Activated T-cell treated with anti-CD3 and anti-CD28 coated beads, Interleukin-2, amount 50 U/mL, for 48 hours (primary cell): Measurements from ENCODE around the gene BTD.

Experiments used
- DNase-seq, 2 experiments: peaks; one replicate each; pipeline ENCODE4 v3.0.0-alpha.2; 2020

Gene BTD

GRCh38 chr3:15673536-15673935, 72.0 kb downstream of the BTD start:
- DNase-seq = no peak

- no peak for DNase-seq
Observed at GRCh38 chr3:15676259-15676658, 74.7 kb downstream of the BTD start.

GRCh38 chr3:15679306-15679705, 77.8 kb downstream of the BTD start:
- no peak for DNase-seq

- DNase-seq = no peak
Observed at GRCh38 chr3:15681668-15682067, 80.1 kb downstream of the BTD start.

- no peak for DNase-seq
Observed at GRCh38 chr3:15682561-15683185, 81.1 kb downstream of the BTD start.

- no peak for DNase-seq
Observed at GRCh38 chr3:15683253-15683652, 81.7 kb downstream of the BTD start.

GRCh38 chr3:15685927-15686326, 84.4 kb downstream of the BTD start:
- DNase-seq = no peak

- no peak for DNase-seq
Observed at GRCh38 chr3:15690230-15690629, 88.7 kb downstream of the BTD start.

- no peak for DNase-seq
Observed at GRCh38 chr3:15690748-15691147, 89.2 kb downstream of the BTD start.

GRCh38 chr3:15693355-15693754, 91.8 kb downstream of the BTD start:
- no peak for DNase-seq

GRCh38 chr3:15694628-15695027, 93.1 kb downstream of the BTD start:
- no peak for DNase-seq
